ENCODE results near the gene HES6. TPM values are rescaled to one million over a fixed set of nuclear protein-coding genes. Genes with fewer than 3 reads are reported as not detected.

Gene HES6
- polyA plus RNA-seq, 1 experiment = 1.7 TPM

GRCh38 chr2:238241970-238242369 is 2.1 kb upstream of the HES6 start:
- H3K4me3 ChIP-seq (ENCODE audit: low read depth, low read length) = no peak overlapping the region
- TF ChIP-seq, protein P1, sequence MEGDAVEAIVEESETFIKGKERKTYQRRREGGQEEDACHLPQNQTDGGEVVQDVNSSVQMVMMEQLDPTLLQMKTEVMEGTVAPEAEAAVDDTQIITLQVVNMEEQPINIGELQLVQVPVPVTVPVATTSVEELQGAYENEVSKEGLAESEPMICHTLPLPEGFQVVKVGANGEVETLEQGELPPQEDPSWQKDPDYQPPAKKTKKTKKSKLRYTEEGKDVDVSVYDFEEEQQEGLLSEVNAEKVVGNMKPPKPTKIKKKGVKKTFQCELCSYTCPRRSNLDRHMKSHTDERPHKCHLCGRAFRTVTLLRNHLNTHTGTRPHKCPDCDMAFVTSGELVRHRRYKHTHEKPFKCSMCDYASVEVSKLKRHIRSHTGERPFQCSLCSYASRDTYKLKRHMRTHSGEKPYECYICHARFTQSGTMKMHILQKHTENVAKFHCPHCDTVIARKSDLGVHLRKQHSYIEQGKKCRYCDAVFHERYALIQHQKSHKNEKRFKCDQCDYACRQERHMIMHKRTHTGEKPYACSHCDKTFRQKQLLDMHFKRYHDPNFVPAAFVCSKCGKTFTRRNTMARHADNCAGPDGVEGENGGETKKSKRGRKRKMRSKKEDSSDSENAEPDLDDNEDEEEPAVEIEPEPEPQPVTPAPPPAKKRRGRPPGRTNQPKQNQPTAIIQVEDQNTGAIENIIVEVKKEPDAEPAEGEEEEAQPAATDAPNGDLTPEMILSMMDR (IDR thresholded peaks at IDR 0.05; ENCODE audit: insufficient read depth, low read depth, low read length) = no peak

DNA sequence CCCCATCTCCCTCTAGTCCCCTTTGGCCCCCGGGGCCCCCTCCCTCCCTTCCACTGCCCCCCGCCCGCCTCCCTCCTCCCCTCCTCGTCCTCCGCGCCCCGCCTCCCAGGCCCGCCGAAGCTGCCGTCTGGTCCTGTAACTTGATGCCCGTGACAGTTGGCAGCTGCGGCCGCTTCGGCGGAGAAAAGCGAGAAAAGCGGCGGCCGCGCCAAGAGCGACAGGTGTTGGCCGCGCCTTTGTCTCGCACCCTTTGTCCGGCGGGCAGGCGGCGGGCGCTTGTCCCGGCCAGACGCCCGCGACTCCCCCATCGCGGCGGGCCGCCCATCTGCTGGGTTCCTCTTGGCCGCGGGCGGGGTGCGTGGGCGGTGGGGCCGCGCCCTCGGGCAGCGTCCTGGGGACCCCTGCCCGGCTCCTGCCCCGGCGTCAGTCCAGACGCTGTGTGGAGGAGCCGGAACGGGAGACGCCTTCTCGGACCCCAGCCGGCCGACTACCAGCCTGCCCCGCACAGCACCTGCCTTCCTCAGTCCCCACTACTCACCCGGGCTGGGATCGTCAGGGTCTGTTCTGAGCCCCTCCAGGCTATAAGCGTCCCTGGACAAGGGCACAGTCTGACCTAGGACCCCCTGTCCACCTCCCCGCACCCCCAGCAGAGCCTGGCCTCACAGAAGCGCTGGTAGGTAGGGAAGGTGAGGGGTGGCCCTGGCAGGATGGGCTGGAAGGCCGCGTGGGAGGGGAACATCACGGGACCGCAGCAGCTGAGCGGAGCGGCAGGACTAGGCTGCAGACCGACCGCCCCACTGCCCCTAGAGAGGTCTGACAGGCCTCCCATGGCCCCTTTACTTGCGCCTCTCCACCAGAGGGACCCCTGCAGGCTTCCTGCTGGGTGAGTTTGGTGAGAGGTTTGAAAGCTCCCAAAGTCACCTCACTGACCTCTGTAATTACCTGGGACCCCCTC is 1.2 kb upstream of the HES6 start:
- no peak for DNase-seq (ENCODE audit: low read depth)
- 0 out of 2 replicates have a peak, but pooled peaks cover 2% of the 10 kb centered on the region for H3K36me3 ChIP-seq (ENCODE audit: control insufficient read depth, insufficient read depth, low read length)
- ChIA-PET CTCF (no interaction called here), POLR2A (no interaction called here)
- H3K27me3 ChIP-seq (ENCODE audit: control insufficient read depth, insufficient read depth, low read length) = peaks cover 16% of the 10 kb centered on the region
- TF ChIP-seq, protein P1 (IDR thresholded peaks at IDR 0.05; ENCODE audit: insufficient read depth, low read depth, low read length) = no peak
- no peak overlapping the region for H3K4me3 ChIP-seq (ENCODE audit: low read depth, low read length)

More at GRCh38 chr2:238241970-238242369, 2.1 kb upstream of the HES6 start:
- ChIA-PET CTCF (interaction anchor here (0.6 to 1.3 kb wide), 2 partner anchors 21 to 109 kb away, joined by 3 read pairs; no protein-coding TSS in a partner anchor), POLR2A (no interaction called here)
- peaks cover 12% of the 10 kb centered on the region for H3K27me3 ChIP-seq (ENCODE audit: control insufficient read depth, insufficient read depth, low read length)
- 0 out of 2 replicates have a peak, but pooled peaks cover 2% of the 10 kb centered on the region for H3K36me3 ChIP-seq (ENCODE audit: control insufficient read depth, insufficient read depth, low read length)
- no peak for DNase-seq (ENCODE audit: low read depth)

DNA sequence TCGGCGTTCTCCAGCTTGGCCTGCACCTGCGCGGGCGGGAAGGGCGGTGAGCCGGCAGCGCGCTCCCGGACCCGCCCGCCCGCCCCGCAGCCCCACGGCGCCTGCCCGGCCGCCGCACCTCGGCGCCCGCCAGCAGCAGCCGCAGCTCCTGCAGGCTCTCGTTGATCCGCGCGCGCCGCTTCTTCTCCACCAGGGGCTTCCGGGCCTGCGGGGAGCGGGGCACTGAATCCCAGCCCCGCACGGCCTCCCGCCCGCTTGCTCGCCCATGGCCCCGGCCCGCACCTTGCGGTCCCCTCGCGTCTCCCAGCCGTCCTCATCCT is 335 bp downstream of the HES6 start:
- H3K27me3 ChIP-seq (ENCODE audit: control insufficient read depth, insufficient read depth, low read length) = peaks cover 16% of the 10 kb centered on the region
- ChIA-PET POLR2A (no interaction called here), CTCF (interaction anchor here (1.7 kb wide), 1 partner anchor 24 kb away, joined by 8 read pairs; no protein-coding TSS in a partner anchor)
- H3K36me3 ChIP-seq (ENCODE audit: control insufficient read depth, insufficient read depth, low read length) = no peaks in the 10 kb centered on the region
- DNase-seq (ENCODE audit: low read depth) = no peak
- peak overlapping the region; percentile 54 for H3K4me3 ChIP-seq (ENCODE audit: low read depth, low read length)
- TF ChIP-seq, protein P1 (IDR thresholded peaks at IDR 0.05; ENCODE audit: insufficient read depth, low read depth, low read length) = no peak

GRCh38 chr2:238238766-238239542 is 884 bp downstream of the HES6 start:
- no peak for DNase-seq (ENCODE audit: low read depth)
- Histone ChIP-seq H3K4me3 (ENCODE audit: low read depth, low read length) (peak overlapping the region; percentile 54), H3K36me3 (ENCODE audit: control insufficient read depth, insufficient read depth, low read length) (no peaks in the 10 kb centered on the region), H3K27me3 (ENCODE audit: control insufficient read depth, insufficient read depth, low read length) (peaks cover 16% of the 10 kb centered on the region)
- TF ChIP-seq, protein P1 (IDR thresholded peaks at IDR 0.05; ENCODE audit: insufficient read depth, low read depth, low read length) = no peak
- CTCF ChIA-PET = interaction anchor here (1.7 kb wide), 1 partner anchor 25 kb away, joined by 8 read pairs; no protein-coding TSS in a partner anchor
- POLR2A ChIA-PET = no interaction called here

- peaks cover 16% of the 10 kb centered on the region for H3K27me3 ChIP-seq (ENCODE audit: control insufficient read depth, insufficient read depth, low read length)
- CTCF ChIA-PET = no interaction called here
- POLR2A ChIA-PET = no interaction called here
Observed at GRCh38 chr2:238238311-238238765, 1.5 kb downstream of the HES6 start.

More at GRCh38 chr2:238238311-238238765, 1.5 kb downstream of the HES6 start:
- no peak overlapping the region for H3K4me3 ChIP-seq (ENCODE audit: low read depth, low read length)
- no peak for DNase-seq (ENCODE audit: low read depth)
- TF ChIP-seq, protein P1 (IDR thresholded peaks at IDR 0.05; ENCODE audit: insufficient read depth, low read depth, low read length) = no peak
- H3K36me3 ChIP-seq (ENCODE audit: control insufficient read depth, insufficient read depth, low read length) = no peaks in the 10 kb centered on the region

Measured in BJ (cell line).